Activated T-helper 1 cell treated with Interleukin-2 at 50 U/mL for 16 hours (primary cell): ENCODE data around the gene HSPBAP1.
"Not testable (repeated sequence)": the region's sequence is repeated elsewhere in the genome, so short reads cannot be mapped to it uniquely, and the experiment has no call there.

Source experiments
- DNase-seq: peaks from one replicate; pipeline ENCODE4 v3.0.0-alpha.2; 2020; ENCODE audit warnings: low read depth

The HSPBAP1 gene

DNA sequence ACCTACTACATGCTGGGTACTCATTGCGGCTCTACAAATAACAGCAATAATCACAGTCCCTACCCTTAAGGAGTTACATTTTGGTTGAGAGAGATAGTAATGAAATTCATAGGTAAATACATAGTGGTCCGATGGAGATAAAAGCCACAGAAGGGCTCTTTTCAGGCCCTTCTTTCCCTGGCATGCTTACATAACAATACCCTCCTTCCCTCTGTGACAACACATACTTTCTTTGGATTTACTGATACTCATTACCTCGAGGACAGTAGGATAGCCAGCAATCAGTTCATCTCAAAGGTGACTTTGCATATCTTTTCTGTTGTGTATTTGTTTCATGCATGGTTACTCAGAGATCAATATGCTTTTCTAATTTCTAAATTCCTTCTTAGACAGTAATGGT, 54.5 kb downstream of the HSPBAP1 start:
- no peak for DNase-seq

DNA sequence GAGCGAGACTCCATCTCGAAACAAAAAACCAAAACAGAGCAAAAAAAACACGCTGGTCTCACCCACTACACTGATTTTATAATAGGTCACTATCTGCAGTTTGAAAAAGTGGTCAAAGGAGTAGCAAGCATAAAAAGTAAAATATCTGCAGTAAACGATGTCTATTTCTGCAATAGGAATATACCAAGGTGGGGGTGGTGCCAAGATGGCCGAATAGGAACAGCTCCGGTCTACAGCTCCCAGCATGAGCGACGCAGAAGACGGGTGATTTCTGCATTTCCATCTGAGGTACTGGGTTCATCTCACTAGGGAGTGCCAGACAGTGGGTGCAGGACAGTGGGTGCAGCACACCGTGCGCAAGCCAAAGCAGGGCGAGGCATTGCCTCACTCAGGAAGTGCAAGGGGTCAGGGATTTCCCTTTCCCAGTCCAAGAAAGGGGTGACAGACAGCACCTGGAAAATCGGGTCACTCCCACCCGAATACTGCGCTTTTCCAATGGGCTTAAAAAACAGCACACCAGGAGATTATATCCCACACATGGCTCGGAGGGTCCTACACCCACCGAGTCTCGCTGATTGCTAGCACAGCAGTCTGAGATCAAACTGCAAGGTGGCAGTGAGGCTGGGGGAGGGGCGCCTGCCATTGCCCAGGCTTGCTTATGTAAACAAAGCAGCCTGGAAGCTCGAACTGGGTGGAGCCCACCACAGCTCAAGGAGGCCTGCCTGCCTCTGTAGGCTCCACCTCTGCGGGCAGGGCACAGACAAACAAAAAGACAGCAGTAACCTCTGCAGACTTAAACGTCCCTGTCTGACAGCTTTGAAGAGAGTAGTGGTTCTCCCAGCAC, 60.7 kb downstream of the HSPBAP1 start:
- not testable (repeated sequence) for DNase-seq

DNA sequence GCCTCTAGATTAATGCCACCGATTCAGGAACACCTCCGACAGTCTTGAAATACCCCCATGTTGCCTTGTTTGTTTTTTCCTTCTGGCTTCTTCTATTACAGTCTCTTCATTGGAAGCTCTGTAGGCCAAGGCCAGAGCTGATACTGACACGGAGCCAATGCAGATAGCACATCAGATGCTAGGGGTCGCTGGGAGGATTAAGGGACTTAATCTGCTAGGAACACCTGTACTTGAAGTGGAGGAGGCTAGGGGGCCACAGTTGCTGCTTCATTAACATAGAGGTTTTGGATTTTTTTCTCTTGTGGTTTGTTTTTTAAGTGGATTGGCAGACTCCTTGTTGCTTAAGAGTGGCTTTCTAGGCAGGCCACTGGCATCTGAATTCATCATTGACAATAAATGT, 63.4 kb downstream of the HSPBAP1 start:
- no peak for DNase-seq

DNA sequence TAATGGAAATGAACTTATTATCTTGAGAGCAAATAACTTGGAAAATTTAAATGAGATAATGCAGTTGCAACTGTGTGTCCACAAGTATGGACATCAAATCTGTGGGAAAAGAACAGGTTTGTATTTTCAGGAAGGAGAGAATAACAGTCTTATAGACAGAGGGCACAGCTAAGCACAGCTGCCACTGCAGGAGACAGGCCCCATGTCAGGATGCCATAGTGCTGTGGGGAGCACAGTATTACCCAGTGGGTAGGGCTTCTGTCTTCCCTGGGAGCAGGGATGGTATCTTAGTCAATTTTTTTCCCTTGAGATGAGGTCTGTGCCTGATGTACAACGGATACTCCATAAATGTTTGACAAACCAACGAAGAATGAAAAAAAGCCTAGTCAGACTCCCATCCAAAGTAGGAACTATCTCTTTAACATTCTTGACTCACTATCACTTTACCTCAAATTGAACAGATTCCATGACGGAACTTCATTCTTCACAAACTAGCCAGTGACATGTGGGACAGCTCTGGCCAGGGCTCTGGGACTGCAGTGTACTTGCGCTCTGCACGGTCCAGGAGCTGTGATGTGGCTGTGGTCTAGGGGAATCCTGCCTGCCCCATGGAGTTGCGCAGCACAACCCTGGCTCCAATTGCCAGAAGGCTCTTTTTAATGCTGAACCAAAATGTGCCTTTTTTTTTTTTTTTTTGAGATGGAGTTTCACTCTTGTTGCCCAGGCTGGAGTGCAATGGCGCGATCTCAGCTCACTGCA, 64.7 kb downstream of the HSPBAP1 start:
- DNase-seq: no peak

DNA sequence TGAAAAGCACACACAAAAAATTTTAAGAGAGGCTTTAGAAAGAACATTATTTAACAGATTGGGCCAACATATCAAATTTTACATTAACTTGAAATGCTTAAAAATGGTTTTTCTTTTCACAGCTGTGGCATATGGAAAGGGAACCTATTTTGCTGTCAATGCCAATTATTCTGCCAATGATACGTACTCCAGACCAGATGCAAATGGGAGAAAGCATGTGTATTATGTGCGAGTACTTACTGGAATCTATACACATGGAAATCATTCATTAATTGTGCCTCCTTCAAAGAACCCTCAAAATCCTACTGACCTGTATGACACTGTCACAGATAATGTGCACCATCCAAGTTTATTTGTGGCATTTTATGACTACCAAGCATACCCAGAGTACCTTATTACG, 65.4 kb downstream of the HSPBAP1 start:
- DNase-seq: no peak

DNA sequence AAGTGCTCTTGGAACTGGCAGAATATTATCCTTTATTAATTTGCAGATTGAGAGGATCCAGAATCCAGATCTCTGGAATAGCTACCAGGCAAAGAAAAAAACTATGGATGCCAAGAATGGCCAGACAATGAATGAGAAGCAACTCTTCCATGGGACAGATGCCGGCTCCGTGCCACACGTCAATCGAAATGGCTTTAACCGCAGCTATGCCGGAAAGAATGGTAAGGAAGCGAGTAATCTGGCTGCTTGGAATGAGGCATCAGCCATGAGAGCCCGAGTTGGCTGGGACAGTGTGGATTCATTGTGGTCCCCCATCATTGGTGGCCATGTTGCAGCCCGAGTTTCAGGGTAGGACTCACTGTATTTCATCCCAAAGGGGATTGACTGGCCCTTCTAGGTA, 65.9 kb downstream of the HSPBAP1 start:
- DNase-seq: no peak

DNA sequence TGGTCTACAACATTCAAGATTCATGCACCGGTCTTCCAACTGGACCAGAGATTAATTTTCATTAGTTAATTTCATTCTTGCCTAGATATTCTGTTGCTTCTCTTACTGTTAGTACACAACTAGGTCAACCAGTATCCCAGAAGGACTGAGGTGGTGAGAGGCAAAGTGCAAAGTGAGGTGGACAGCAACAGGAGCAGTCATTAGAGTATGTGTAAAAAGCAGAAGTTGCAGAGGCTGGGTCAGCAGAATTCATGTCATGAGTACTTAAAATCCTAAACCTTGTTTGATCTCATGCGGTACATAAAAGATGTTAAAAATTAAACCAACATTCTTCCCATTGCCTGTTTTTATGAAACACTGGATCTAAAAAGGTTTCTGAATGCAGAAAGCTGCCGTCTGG, 66.3 kb downstream of the HSPBAP1 start:
- no peak for DNase-seq

DNA sequence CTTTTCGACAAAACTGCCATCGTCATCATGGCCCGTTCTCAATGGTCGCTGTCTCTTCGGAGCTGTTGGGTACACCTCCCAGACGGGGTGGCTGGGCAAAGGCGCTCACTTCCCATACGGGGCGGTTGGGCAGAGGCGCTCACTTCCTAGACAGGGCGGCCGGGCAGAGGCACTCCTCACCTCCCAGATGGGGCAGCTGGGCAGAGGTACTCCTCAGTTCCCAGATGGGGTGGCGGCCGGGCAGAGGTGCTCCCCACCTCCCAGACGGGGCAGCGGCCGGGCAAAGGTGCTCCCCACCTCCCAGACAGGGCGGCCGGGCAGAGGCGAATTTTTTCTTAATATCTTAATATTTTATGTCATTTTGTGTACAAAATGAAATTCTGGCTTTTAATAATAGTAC, 68.5 kb downstream of the HSPBAP1 start:
- no peak for DNase-seq

GRCh38 chr3:122719273-122719921, 74.2 kb downstream of the HSPBAP1 start:
- DNase-seq: no peak

DNA sequence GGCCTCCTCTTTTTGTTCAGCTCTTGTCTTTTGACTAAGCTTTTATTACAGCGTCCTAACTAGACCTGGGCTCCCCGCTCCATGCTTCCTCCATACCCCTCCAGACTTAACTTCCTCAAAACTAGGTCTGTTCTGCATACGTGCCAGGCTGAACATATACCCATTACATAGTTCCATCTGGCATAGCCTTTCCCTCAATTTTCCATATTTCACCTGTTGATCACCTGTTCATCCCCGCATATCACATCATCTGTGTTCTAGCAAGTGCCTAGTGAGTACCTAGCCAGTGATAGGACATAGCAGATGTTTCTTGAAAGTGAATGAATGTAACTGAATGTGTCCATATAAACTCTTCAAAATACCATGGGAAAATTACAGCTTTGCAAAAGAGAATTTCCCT, 77.0 kb downstream of the HSPBAP1 start:
- no peak for DNase-seq

DNA sequence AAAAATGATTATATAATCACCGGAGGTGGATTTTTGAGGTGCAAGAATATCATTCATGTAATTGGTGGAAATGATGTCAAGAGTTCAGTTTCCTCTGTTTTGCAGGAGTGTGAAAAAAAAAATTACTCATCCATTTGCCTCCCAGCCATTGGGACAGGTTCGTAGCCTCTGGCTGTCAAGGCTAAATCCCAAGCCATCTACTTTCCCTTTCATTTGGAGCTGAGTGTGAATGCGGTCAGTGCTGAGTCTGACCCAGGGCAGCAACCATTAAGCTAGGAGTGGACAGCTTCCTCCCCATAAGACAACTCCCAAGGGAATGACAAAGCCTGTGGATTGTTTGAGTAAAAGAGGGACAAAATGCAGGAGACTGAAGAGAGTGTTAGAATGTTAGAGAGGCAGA, 79.4 kb downstream of the HSPBAP1 start:
- DNase-seq: no peak

GRCh38 chr3:122710616-122711251, 82.9 kb downstream of the HSPBAP1 start:
- DNase-seq: not testable (repeated sequence)

GRCh38 chr3:122705379-122705778, 88.3 kb downstream of the HSPBAP1 start:
- DNase-seq: no peak

GRCh38 chr3:122700193-122700592, 93.4 kb downstream of the HSPBAP1 start:
- DNase-seq: no peak

GRCh38 chr3:122697952-122698620, 95.5 kb downstream of the HSPBAP1 start:
- DNase-seq: no peak

DNA sequence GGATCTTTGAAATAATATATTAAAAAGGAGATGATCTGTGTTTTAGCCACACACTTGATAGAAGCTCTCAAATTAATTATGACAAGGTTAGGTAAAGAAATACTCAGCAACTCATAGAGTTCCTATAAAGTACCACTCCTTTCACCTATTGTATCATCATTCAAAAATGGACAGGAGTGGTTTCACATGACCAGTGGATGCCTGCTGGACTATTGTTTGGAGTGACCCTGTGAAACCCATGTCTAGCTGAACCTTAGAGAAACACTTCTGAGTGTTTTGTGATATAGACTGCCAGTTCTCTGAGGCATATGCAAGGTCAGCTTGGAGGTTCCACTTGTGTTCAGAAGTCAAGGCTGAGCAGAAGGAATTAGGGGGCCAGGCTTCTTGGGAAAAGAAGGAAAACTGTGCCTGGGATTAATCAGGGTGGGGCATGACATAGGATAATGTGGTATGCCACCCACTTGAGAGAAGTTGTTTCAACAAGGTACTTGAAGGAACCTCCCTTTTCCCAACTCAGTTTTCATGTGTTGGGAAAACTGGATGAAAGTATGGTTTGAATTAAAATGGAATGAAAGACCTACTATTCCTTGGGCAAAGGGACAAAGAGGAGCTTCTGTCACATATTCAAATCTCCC, 97.6 kb downstream of the HSPBAP1 start:
- no peak for DNase-seq

DNA sequence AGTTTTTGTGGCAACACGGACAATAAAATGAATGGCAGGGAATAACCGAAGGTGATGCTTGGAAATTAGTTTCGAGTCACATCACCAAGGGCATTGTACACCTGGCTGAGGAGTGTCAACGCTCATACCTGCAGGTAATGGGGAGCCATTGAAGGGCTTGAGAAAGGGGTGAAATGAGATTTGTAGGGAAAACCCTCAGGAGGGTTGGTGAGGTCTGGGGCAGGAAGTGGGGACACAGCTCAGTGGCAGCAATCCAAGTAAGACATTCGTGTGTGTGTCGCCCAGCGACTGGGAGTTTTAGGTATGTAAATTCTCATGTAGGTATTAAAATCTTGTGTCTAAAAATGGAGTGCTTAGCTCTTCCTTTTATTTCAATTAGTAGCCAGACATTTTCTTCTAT, 98.7 kb downstream of the HSPBAP1 start:
- no peak for DNase-seq

DNA sequence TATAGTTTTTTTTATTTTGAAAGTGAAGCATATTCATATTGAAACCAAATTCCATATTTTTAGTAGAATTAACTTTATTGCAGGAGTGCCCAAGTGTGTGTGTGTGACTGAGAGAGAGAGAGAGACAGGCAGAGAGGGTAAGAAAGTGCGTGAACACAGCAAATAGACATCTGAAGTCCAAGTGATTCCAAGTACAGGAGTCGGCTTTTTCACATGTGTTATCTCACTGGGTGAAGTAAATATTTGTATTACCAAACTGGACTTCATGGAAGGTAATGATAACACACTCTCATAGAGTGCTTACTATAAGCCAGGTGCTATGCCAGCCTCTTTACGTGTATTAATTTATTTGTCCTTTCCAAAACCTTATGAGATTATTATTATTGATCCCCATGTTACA, 101.0 kb downstream of the HSPBAP1 start:
- DNase-seq: no peak

- no peak for DNase-seq
Observed at GRCh38 chr3:122691195-122691594, 102.4 kb downstream of the HSPBAP1 start.

- DNase-seq: no peak
Observed at GRCh38 chr3:122690096-122690495, 103.5 kb downstream of the HSPBAP1 start.
